ENCODE data around the gene CNTN5. TPM values are rescaled to one million over a fixed set of nuclear protein-coding genes. Genes with fewer than 3 reads are reported as not detected.

Gene CNTN5
- total RNA-seq, 1 experiment from 2014 or later = not detected

DNA sequence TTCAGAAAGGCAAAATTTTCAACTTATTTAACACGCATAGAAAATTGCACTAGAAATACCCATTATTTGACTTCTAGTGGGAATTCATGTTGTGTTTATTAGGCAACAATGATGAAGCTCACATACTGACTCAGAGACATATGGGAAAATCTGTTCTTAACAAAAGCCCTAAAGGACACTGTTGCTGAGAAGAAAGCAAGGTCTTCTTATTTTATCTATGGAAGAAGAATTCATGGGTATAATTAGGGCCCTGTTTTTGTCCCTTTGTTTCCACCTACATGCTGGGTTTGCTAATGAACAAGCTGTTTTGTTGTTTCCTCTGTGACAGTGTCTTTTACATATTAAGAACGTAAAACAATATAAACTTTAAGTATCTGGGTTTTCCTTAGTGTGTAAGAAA lies 1059.6 kb downstream of the CNTN5 start:
- Histone ChIP-seq H3K14ac (ENCODE audit: insufficient read depth, low read length) (no peak overlapping the region), H2BK20ac (ENCODE audit: low read depth, low read length, poor library complexity, severe bottlenecking) (no peak overlapping the region), H2BK120ac (ENCODE audit: low read depth, low read length, poor library complexity, severe bottlenecking) (no peak overlapping the region), H4K5ac (ENCODE audit: insufficient read length, low read depth, low read length) (no peak overlapping the region), H3K18ac (ENCODE audit: insufficient read length, low read depth, low read length) (no peak overlapping the region), H3K4ac (ENCODE audit: low read depth, low read length) (no peak overlapping the region), H4K20me1 (ENCODE audit: control insufficient read depth, insufficient read depth, insufficient read length) (no peaks in the 10 kb centered on the region), H3T11ph (ENCODE audit: low read length) (no peak overlapping the region), H3K9me3 (ENCODE audit: control insufficient read depth, low read depth, low read length) (no peaks in the 10 kb centered on the region), H2BK5ac (ENCODE audit: insufficient read length, low read length) (no peak overlapping the region), H3K4me1 (ENCODE audit: insufficient read depth, low read length) (no peaks in the 10 kb centered on the region), H3K4me2 (ENCODE audit: insufficient read depth, insufficient read length, low read length) (no peak overlapping the region), H2AFZ (ENCODE audit: low read length) (no peak overlapping the region), H2BK15ac (ENCODE audit: low read depth, low read length) (no peak overlapping the region), H2AK5ac (ENCODE audit: insufficient read length, low read length) (no peak overlapping the region), H4K8ac (replicated peaks; ENCODE audit: insufficient read length, low read depth, low read length) (no peak overlapping the region), H3K79me1 (ENCODE audit: insufficient read depth, low read depth, low read length, poor library complexity, severe bottlenecking) (no peaks in the 10 kb centered on the region), H3K79me2 (ENCODE audit: insufficient read depth, low read length) (no peaks in the 10 kb centered on the region), H4K91ac (ENCODE audit: insufficient read length, low read depth, low read length) (no peak overlapping the region), H3K56ac (ENCODE audit: insufficient read length, low read depth, low read length) (no peak overlapping the region), H3K9ac (ENCODE audit: extremely low read depth, insufficient read length, low read length) (no peak overlapping the region), H3K27me3 (ENCODE audit: insufficient read depth, low read length) (no peaks in the 10 kb centered on the region), H2BK12ac (ENCODE audit: insufficient read length, low read depth, low read length) (no peak overlapping the region), H3K23ac (ENCODE audit: insufficient read length, low read depth, low read length) (no peak overlapping the region), H3K27ac (ENCODE audit: insufficient read length, low read depth, low read length) (no peak overlapping the region), H3K23me2 (ENCODE audit: insufficient read length, low read depth, low read length, poor library complexity, severe bottlenecking) (no peaks in the 10 kb centered on the region)
- Mint-ChIP-seq H3K36me3 (ENCODE audit: insufficient read depth in 1 of 3, low read depth in 3 of 3) (no peaks in the 10 kb centered on the region; a peak in 1 of 7 replicates), H3K9me3 (no peaks in the 10 kb centered on the region), H3K27ac (no peak overlapping the region), H3K4me3 (no peak overlapping the region), H3K4me1 (peaks cover 3 to 13% of the 10 kb centered on the region in 2 experiments; a peak in 1 of 4 replicates), H3K27me3 (ENCODE audit: low read depth) (no peaks in the 10 kb centered on the region)
- DNase-seq = no peak
- WGBS (ENCODE audit: extremely low coverage, insufficient read length, low lambda C conversion rate) = no CpG with 5 or more reads among the region's 2 CpGs
- TF ChIP-seq, protein P1, sequence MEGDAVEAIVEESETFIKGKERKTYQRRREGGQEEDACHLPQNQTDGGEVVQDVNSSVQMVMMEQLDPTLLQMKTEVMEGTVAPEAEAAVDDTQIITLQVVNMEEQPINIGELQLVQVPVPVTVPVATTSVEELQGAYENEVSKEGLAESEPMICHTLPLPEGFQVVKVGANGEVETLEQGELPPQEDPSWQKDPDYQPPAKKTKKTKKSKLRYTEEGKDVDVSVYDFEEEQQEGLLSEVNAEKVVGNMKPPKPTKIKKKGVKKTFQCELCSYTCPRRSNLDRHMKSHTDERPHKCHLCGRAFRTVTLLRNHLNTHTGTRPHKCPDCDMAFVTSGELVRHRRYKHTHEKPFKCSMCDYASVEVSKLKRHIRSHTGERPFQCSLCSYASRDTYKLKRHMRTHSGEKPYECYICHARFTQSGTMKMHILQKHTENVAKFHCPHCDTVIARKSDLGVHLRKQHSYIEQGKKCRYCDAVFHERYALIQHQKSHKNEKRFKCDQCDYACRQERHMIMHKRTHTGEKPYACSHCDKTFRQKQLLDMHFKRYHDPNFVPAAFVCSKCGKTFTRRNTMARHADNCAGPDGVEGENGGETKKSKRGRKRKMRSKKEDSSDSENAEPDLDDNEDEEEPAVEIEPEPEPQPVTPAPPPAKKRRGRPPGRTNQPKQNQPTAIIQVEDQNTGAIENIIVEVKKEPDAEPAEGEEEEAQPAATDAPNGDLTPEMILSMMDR (conservative IDR thresholded peaks at IDR 0.05) = no peak
